K562 (cell line): ENCODE results near the gene TFB2M. TPM values are rescaled to one million over a fixed set of nuclear protein-coding genes. Genes with fewer than 3 reads are reported as not detected.
A peak's percentile ranks its signal among the peaks of the same experiment; 100 is the strongest.

Experiments
- ATAC-seq: fragments of 200-7000 bp; cut with Tn5 transposase; 3 replicates; pipeline ENCODE4 v1.9.1; 2020; ENCODE audit warnings: moderate library complexity
- BruUV-seq: library from RNA; stranded (reverse); fragments of 400-500 nt; replicated peaks from 2 replicates; lab custom pipeline; 2021; lab: Mats Ljungman, UMichigan
- CTCF ChIA-PET: fragments of 300-600 bp; formaldehyde crosslinking; extraction: SDS; loops from one replicate; lab custom pipeline; 2021; ENCODE audit warnings: low intra/inter-chr PET ratio; lab: Yijun Ruan, JAX
- POLR2A ChIA-PET: fragments of 300-600, 350-650 bp; sonication (Branson Sonifier 250); formaldehyde crosslinking; extraction: SDS; loops from one replicate; lab custom pipeline; 2021; ENCODE audit warnings: antibody characterized with exemption, inconsistent platforms; lab: Yijun Ruan, JAX
- DNase-seq, 4 experiments: peaks; one replicate each; pipeline versions ENCODE4 v3.0.0 to v3.0.0-alpha.2; 2011 to 2018; ENCODE audit warnings: low spot score in 3 of 4, mixed read lengths in 3 of 4; ENCODE audit errors: extremely low read depth in 1 of 4
- FAIRE-seq: peaks from 2 replicates; lab custom pipeline; 2011; peaks lifted over from hg19 to GRCh38; lab: Jason Lieb, UNC
- H2AFZ ChIP-seq: 2 replicates; pipeline ENCODE4 v1.6.0; 2011; ENCODE audit warnings: low read depth, low read length, control low read depth, inconsistent platforms
- H3K27ac ChIP-seq: fragments of 200-600 bp; 3 replicates; pipeline ENCODE4 v1.8.0; 2011; ENCODE audit warnings: low read depth, mild to moderate bottlenecking, control low read depth, inconsistent platforms, low read length, moderate library complexity, mixed read lengths; ENCODE audit errors: extremely low read depth
- H3K27me3 ChIP-seq, 2 experiments: fragments of 300-600 bp in 1 of 2; 2 replicates in 1 of 2; 3 replicates in 1 of 2; pipeline versions ENCODE4 v1.6.0 to v1.8.0; 2011; ENCODE audit warnings: inconsistent platforms in 2 of 2, low read length in 2 of 2, mild to moderate bottlenecking in 1 of 2, mixed read lengths in 1 of 2, moderate library complexity in 1 of 2; ENCODE audit not compliant: control insufficient read depth in 2 of 2, insufficient read depth in 2 of 2
- H3K36me3 ChIP-seq: fragments of 300-600 bp; 3 replicates; pipeline ENCODE4 v1.8.0; 2011; ENCODE audit warnings: mild to moderate bottlenecking, low read length, inconsistent platforms; ENCODE audit not compliant: control insufficient read depth, insufficient read depth
- H3K4me1 ChIP-seq, 2 experiments: fragments of 200-600 bp in 1 of 2; replicated peaks in 1 of 2; 2 replicates in 1 of 2; 3 replicates in 1 of 2; pipeline versions ENCODE4 v1.5.1 to v1.8.0; 2011; ENCODE audit warnings: inconsistent platforms in 2 of 2, low read length in 2 of 2, mild to moderate bottlenecking in 1 of 2, mixed read lengths in 1 of 2, moderate library complexity in 1 of 2; ENCODE audit not compliant: control insufficient read depth in 2 of 2, insufficient read depth in 2 of 2
- H3K4me2 ChIP-seq: 2 replicates; pipeline ENCODE4 v1.6.1; 2011; ENCODE audit warnings: low read length, control low read depth, inconsistent platforms, mixed read lengths; ENCODE audit not compliant: insufficient read depth
- H3K4me3 ChIP-seq: fragments of 200-600 bp; sonication (generic), shearing (Covaris generic); 2 replicates; pipeline ENCODE4 v1.5.1; 2016; ENCODE audit warnings: control low read depth, inconsistent platforms
- H3K79me2 ChIP-seq: fragments of 200-600 bp; 3 replicates; pipeline ENCODE4 v1.8.0; 2011; ENCODE audit warnings: low read length, inconsistent platforms; ENCODE audit not compliant: control insufficient read depth, insufficient read depth
- H3K9ac ChIP-seq, 2 experiments: 2 replicates each; pipeline versions ENCODE4 v1.6.0 to v1.6.1; 2011; ENCODE audit warnings: low read depth in 2 of 2, low read length in 2 of 2, control low read depth in 1 of 2, inconsistent platforms in 1 of 2, mild to moderate bottlenecking in 1 of 2, mixed read lengths in 1 of 2; ENCODE audit not compliant: insufficient read depth in 1 of 2
- H3K9me1 ChIP-seq: one replicate; pipeline ENCODE4 v1.6.0; 2011; ENCODE audit warnings: inconsistent platforms, mild to moderate bottlenecking, low read length, moderate library complexity; ENCODE audit not compliant: control insufficient read depth, insufficient read depth
- H3K9me3 ChIP-seq: replicated peaks from 2 replicates; pipeline ENCODE4 v1.5.1; 2011; ENCODE audit warnings: low read depth, low read length, inconsistent platforms; ENCODE audit not compliant: control insufficient read depth, insufficient read depth
- H4K20me1 ChIP-seq: replicated peaks from 2 replicates; pipeline ENCODE4 v1.6.1; 2011; ENCODE audit warnings: low read length, inconsistent platforms, mixed read lengths; ENCODE audit not compliant: control insufficient read depth, insufficient read depth
- CBX2 ChIP-seq: fragments of 200-600 bp; sonication (generic); IDR thresholded peaks from one replicate; pipeline ENCODE4 v1.6.1; 2012; ENCODE audit warnings: mild to moderate bottlenecking, low read length, inconsistent platforms; ENCODE audit not compliant: insufficient read depth, poor library complexity, severe bottlenecking
- EHMT2 ChIP-seq: fragments of 450-650 bp; IDR thresholded peaks from 2 replicates; pipeline ENCODE4 v1.6.1; 2018; ENCODE audit warnings: antibody characterized with exemption
- FOXK2 ChIP-seq, 2 experiments: fragments of 450-650 bp; IDR thresholded peaks in 1 of 2; conservative IDR thresholded peaks in 1 of 2; 2 replicates each; pipeline ENCODE4 v1.6.1; 2016; ENCODE audit warnings: low read depth in 2 of 2, mild to moderate bottlenecking in 1 of 2
- GABPB1 ChIP-seq: sonication (generic); formaldehyde crosslinking; IDR thresholded peaks from 2 replicates; pipeline ENCODE4 v1.8.0; 2022; ENCODE audit warnings: mild to moderate bottlenecking, missing genetic modification reagents
- GATA2 ChIP-seq: sonication (generic); formaldehyde crosslinking; IDR thresholded peaks from 2 replicates; pipeline ENCODE4 v1.4.0; 2020; ENCODE audit warnings: mild to moderate bottlenecking, missing genetic modification reagents
- GATAD2A ChIP-seq: fragments of 450-650 bp; IDR thresholded peaks from 2 replicates; pipeline ENCODE4 v1.6.1; 2017
- LCOR ChIP-seq: sonication (generic); formaldehyde crosslinking; IDR thresholded peaks from 2 replicates; pipeline ENCODE4 v1.8.0; 2022; ENCODE audit warnings: mild to moderate bottlenecking, missing genetic modification reagents
- NRF1 ChIP-seq, 2 experiments: fragments of 450-650 bp; IDR thresholded peaks in 1 of 2; conservative IDR thresholded peaks in 1 of 2; 2 replicates each; pipeline ENCODE4 v1.6.1; 2014; ENCODE audit warnings: mild to moderate bottlenecking in 2 of 2
- PHF8 ChIP-seq: fragments of 200-600 bp; sonication (generic); IDR thresholded peaks from 2 replicates; pipeline ENCODE4 v1.6.1; 2012; ENCODE audit warnings: mixed run types, mild to moderate bottlenecking, inconsistent platforms, low read length, moderate library complexity, borderline replicate concordance
- POLR3G ChIP-seq: IDR thresholded peaks from 2 replicates; pipeline ENCODE4 v1.6.1; 2011; ENCODE audit not compliant: insufficient read length, insufficient replicate concordance; ENCODE audit errors: extremely low read depth
- RBBP5 ChIP-seq: fragments of 200-600 bp; sonication (generic); IDR thresholded peaks from 2 replicates; pipeline ENCODE4 v1.6.1; 2012; ENCODE audit warnings: borderline replicate concordance, mild to moderate bottlenecking, low read length, control low read depth, inconsistent platforms; ENCODE audit not compliant: insufficient read depth, poor library complexity, severe bottlenecking
- SIRT6 ChIP-seq: IDR thresholded peaks from one replicate; pipeline ENCODE4 v1.6.1; 2012; ENCODE audit warnings: low read depth, mild to moderate bottlenecking, control low read depth, inconsistent platforms, low read length, moderate library complexity
- SMARCA5 ChIP-seq: fragments of 450-650 bp; IDR thresholded peaks from 2 replicates; pipeline ENCODE4 v1.6.1; 2016
- ZNF175 ChIP-seq: fragments of 200-800 bp; sonication (Bioruptor generic); IDR thresholded peaks from 2 replicates; pipeline ENCODE4 v1.6.1; 2016; ENCODE audit warnings: low read depth, mild to moderate bottlenecking, missing genetic modification characterization, missing compliant biosample characterization
- ZNF347 ChIP-seq: fragments of 450-650 bp; formaldehyde crosslinking; IDR thresholded peaks from 2 replicates; pipeline ENCODE4 v1.4.0; 2020; ENCODE audit warnings: low read depth, mild to moderate bottlenecking, moderate library complexity
- WGBS: fragments of 100-300 bp; shearing (Covaris generic); methylation state at CpG from one replicate; pipeline ENCODE4 v1.1.6; 2016; ENCODE audit warnings: low coverage, mixed read lengths; ENCODE audit not compliant: insufficient coverage; ENCODE audit errors: missing lambda C conversion rate; 5-methylcytosine and 5-hydroxymethylcytosine counted together
- in situ Hi-C: fragments of 300-500 bp; cut with MboI; formaldehyde crosslinking; loops from 4 replicates; pipeline ENCODE4 v1.15.0; 2018; ENCODE audit warnings: inconsistent platforms, mixed read lengths
- intact Hi-C: fragments of 100-400 bp; cut with micrococcal nuclease; formaldehyde crosslinking; loops from 2 replicates; pipeline ENCODE4 v1.14.2; 2022
- polyA plus RNA-seq, 8 experiments: library from polyadenylated mRNA; depleted of rRNA in 4 of 8; stranded (reverse) in 5 of 8; unstranded in 3 of 8; fragments of >200 nt; fragmentation: Nextera tagmentation in 2 of 8; fragmentation: Illumina TruSeq in 1 of 8; extraction: Ambion mirVana in 2 of 8; extraction: Trizol in 1 of 8; gene quantifications; 2 replicates each; pipeline versions ENCODE4 v1.2.1 to v1.2.3, GENCODE V29; 2011 to 2014; ENCODE audit warnings: inconsistent platforms in 1 of 8, missing spikeins in 1 of 8
- total RNA-seq, 7 experiments: library from RNA; depleted of rRNA in 6 of 7; stranded (reverse); fragments of >200 nt in 6 of 7; fragmentation: Illumina TruSeq in 2 of 7; extraction: Trizol in 2 of 7; gene quantifications; 2 replicates each; pipeline versions ENCODE4 v1.2.1 to v1.2.3, GENCODE V29; 2011 to 2021; ENCODE audit warnings: low replicate concordance in 1 of 7
- TF ChIP-seq, protein P1 (sequence below): IDR thresholded peaks from 2 replicates; pipeline ENCODE4 v1.6.1; 2011; ENCODE audit not compliant: insufficient read length; ENCODE audit errors: extremely low read depth
- TF ChIP-seq, protein P2 (sequence below): sonication (generic); formaldehyde crosslinking; IDR thresholded peaks from 2 replicates; pipeline ENCODE4 v1.8.0; 2023; ENCODE audit warnings: missing genetic modification reagents, mild to moderate bottlenecking, borderline replicate concordance

The TFB2M gene
- total and polyA plus RNA-seq, 9 of the 15 experiments (the other 6 are each of a cell fraction or from before 2014, with no cell fraction given): 55.1 to 162 (median 70.6) TPM

- no peaks in the 10 kb centered on the region for H3K9me1 ChIP-seq
- H3K4me3 ChIP-seq: peak overlapping the region; percentile 12; the same call in 1 of the 2 replicates
- intact Hi-C loops: loop anchor here (10.0 kb wide), 1 partner anchor 273 kb away; no protein-coding TSS in a partner anchor
- H3K4me1 ChIP-seq: peaks cover 30 to 70% of the 10 kb centered on the region in 2 experiments
- in situ Hi-C loops: no loop called here
- BruUV-seq: TSS peak; percentile 8
- no peaks in the 10 kb centered on the region for H4K20me1 ChIP-seq
- ChIA-PET CTCF (interaction anchor here (0.7 kb wide), 1 partner anchor 13 kb away, joined by 3 read pairs; no protein-coding TSS in a partner anchor), POLR2A (interaction anchor here (0.6 to 5.7 kb wide), 2 partner anchors 11 to 47 kb away, joined by 3 to 26 read pairs; partner anchors contain the start of genes CNST and TFB2M)
- peaks cover 98% of the 10 kb centered on the region for H3K79me2 ChIP-seq
- H3K27me3 ChIP-seq: no peaks in the 10 kb centered on the region
- peak overlapping the region; percentile 89 for H3K27ac ChIP-seq
- H3K36me3 ChIP-seq: peaks cover 30% of the 10 kb centered on the region
- peak; percentile 47 for ATAC-seq
- peak; percentile 69 for FAIRE-seq
- H3K9me3 ChIP-seq: 0 out of 2 replicates have a peak, but pooled peaks cover 2% of the 10 kb centered on the region
- peak overlapping the region; percentile 72 for H3K4me2 ChIP-seq
- WGBS: 0% methylated on average over 2 of the region's 2 CpGs
- DNase-seq: peak in 2 of 4 experiments; percentile 60 to 77
- no peak overlapping the region for H2AFZ ChIP-seq
- peak overlapping the region in 1 of 2 experiments; percentile 83; a peak in 2 of 4 replicates for H3K9ac ChIP-seq
- TF ChIP-seq FOXK2 (conservative IDR thresholded peaks at IDR 0.05 in 1 of 2, IDR thresholded peaks at IDR 0.05 in 1 of 2; ENCODE audit: low read depth in 2 of 2): peak in 1 of 2 experiments; percentile 34; a peak in 1 of 4 replicates
- TF ChIP-seq ZNF347 (CRISPR knock-in tag): no peak
- TF ChIP-seq RBBP5: peak; percentile 46
- no peak for TF ChIP-seq POLR3G
- 0 out of 2 replicates have a peak, but pooled peaks have one; percentile 67 for TF ChIP-seq ZNF175
- no peak for TF ChIP-seq SIRT6
- TF ChIP-seq GATAD2A: no peak
- no peak for TF ChIP-seq CBX2
- no peak for TF ChIP-seq SMARCA5
- TF ChIP-seq, protein P1, sequence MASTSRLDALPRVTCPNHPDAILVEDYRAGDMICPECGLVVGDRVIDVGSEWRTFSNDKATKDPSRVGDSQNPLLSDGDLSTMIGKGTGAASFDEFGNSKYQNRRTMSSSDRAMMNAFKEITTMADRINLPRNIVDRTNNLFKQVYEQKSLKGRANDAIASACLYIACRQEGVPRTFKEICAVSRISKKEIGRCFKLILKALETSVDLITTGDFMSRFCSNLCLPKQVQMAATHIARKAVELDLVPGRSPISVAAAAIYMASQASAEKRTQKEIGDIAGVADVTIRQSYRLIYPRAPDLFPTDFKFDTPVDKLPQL: no peak
- TF ChIP-seq, protein P2, sequence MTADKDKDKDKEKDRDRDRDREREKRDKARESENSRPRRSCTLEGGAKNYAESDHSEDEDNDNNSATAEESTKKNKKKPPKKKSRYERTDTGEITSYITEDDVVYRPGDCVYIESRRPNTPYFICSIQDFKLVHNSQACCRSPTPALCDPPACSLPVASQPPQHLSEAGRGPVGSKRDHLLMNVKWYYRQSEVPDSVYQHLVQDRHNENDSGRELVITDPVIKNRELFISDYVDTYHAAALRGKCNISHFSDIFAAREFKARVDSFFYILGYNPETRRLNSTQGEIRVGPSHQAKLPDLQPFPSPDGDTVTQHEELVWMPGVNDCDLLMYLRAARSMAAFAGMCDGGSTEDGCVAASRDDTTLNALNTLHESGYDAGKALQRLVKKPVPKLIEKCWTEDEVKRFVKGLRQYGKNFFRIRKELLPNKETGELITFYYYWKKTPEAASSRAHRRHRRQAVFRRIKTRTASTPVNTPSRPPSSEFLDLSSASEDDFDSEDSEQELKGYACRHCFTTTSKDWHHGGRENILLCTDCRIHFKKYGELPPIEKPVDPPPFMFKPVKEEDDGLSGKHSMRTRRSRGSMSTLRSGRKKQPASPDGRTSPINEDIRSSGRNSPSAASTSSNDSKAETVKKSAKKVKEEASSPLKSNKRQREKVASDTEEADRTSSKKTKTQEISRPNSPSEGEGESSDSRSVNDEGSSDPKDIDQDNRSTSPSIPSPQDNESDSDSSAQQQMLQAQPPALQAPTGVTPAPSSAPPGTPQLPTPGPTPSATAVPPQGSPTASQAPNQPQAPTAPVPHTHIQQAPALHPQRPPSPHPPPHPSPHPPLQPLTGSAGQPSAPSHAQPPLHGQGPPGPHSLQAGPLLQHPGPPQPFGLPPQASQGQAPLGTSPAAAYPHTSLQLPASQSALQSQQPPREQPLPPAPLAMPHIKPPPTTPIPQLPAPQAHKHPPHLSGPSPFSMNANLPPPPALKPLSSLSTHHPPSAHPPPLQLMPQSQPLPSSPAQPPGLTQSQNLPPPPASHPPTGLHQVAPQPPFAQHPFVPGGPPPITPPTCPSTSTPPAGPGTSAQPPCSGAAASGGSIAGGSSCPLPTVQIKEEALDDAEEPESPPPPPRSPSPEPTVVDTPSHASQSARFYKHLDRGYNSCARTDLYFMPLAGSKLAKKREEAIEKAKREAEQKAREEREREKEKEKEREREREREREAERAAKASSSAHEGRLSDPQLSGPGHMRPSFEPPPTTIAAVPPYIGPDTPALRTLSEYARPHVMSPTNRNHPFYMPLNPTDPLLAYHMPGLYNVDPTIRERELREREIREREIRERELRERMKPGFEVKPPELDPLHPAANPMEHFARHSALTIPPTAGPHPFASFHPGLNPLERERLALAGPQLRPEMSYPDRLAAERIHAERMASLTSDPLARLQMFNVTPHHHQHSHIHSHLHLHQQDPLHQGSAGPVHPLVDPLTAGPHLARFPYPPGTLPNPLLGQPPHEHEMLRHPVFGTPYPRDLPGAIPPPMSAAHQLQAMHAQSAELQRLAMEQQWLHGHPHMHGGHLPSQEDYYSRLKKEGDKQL: no peak
- TF ChIP-seq LCOR: peak; percentile 52; the same call in 1 of the 2 replicates
- TF ChIP-seq GATA2: peak; percentile 45; the same call in 1 of the 2 replicates
- no peak for TF ChIP-seq GABPB1
- no peak for TF ChIP-seq NRF1 (conservative IDR thresholded peaks at IDR 0.05 in 1 of 2, IDR thresholded peaks at IDR 0.05 in 1 of 2)
- TF ChIP-seq PHF8: no peak
- TF ChIP-seq EHMT2: no peak
These were observed 11.7 kb upstream of the TFB2M start for GRCh38 chr1:246577720-246578106.
